Hepatocyte (in vitro differentiated cells): ENCODE results near the gene RIT1. TPM values are rescaled to one million over a fixed set of nuclear protein-coding genes. Genes with fewer than 3 reads are reported as not detected.

Experiments
- DNase-seq: peaks from one replicate; pipeline ENCODE4 v3.0.0-alpha.2; 2016; ENCODE audit warnings: low spot score
- H2AFZ ChIP-seq: fragments of 200-600 bp; sonication (generic); 2 replicates; pipeline ENCODE4 v1.6.0; 2016; ENCODE audit warnings: antibody characterized with exemption, mild to moderate bottlenecking
- H3K27ac ChIP-seq: fragments of 200-600 bp; sonication (generic); 2 replicates; pipeline ENCODE4 v1.5.1; 2016; ENCODE audit warnings: mild to moderate bottlenecking
- H3K27me3 ChIP-seq: fragments of 200-600 bp; sonication (generic); 2 replicates; pipeline ENCODE4 v1.6.1; 2016
- H3K36me3 ChIP-seq: fragments of 200-600 bp; sonication (generic); replicated peaks from 2 replicates; pipeline ENCODE4 v1.5.1; 2016; ENCODE audit warnings: low read depth; ENCODE audit not compliant: insufficient read depth
- H3K4me1 ChIP-seq: fragments of 200-600 bp; sonication (generic); 2 replicates; pipeline ENCODE4 v1.5.1; 2016; ENCODE audit warnings: mild to moderate bottlenecking, moderate library complexity; ENCODE audit not compliant: insufficient read depth
- H3K4me2 ChIP-seq: fragments of 200-600 bp; sonication (generic); 2 replicates; pipeline ENCODE4 v1.6.0; 2016
- H3K4me3 ChIP-seq: fragments of 200-600 bp; sonication (generic); 2 replicates; pipeline ENCODE4 v1.5.1; 2016; ENCODE audit warnings: mild to moderate bottlenecking
- H3K79me2 ChIP-seq: fragments of 200-600 bp; sonication (generic); 2 replicates; pipeline ENCODE4 v1.6.0; 2017; ENCODE audit warnings: mild to moderate bottlenecking
- H3K9me2 ChIP-seq: fragments of 200-600 bp; sonication (generic); replicated peaks from 2 replicates; pipeline ENCODE4 v1.6.0; 2017; ENCODE audit warnings: mild to moderate bottlenecking; ENCODE audit not compliant: insufficient read depth
- H3K9me3 ChIP-seq: fragments of 200-600 bp; sonication (generic); 2 replicates; pipeline ENCODE4 v1.5.1; 2016; ENCODE audit warnings: low read depth, mild to moderate bottlenecking
- H4K20me1 ChIP-seq: fragments of 200-600 bp; sonication (generic); 2 replicates; pipeline ENCODE4 v1.6.0; 2016; ENCODE audit warnings: mild to moderate bottlenecking; ENCODE audit not compliant: insufficient read depth, poor library complexity, severe bottlenecking
- CTCF ChIP-seq: fragments of 200-600 bp; sonication (generic); IDR thresholded peaks from 2 replicates; pipeline ENCODE4 v1.5.1; 2016; ENCODE audit warnings: antibody characterized with exemption, mild to moderate bottlenecking; ENCODE audit not compliant: poor library complexity
- EZH2 ChIP-seq: fragments of 200-600 bp; sonication (generic); IDR thresholded peaks from 2 replicates; pipeline ENCODE4 v1.6.1; 2016; ENCODE audit warnings: antibody characterized with exemption, mild to moderate bottlenecking, borderline replicate concordance
- EZH2phosphoT487 ChIP-seq: fragments of 200-600 bp; sonication (generic); IDR thresholded peaks from one replicate; pipeline ENCODE4 v1.6.1; 2018; ENCODE audit warnings: antibody characterized with exemption, mild to moderate bottlenecking, low read depth, moderate library complexity; ENCODE audit not compliant: unreplicated experiment, severe bottlenecking
- WGBS: methylation state at CpG from one replicate; pipeline ENCODE4 v1.1.6; 2016; ENCODE audit warnings: low lambda C conversion rate; ENCODE audit errors: missing lambda C conversion rate; 5-methylcytosine and 5-hydroxymethylcytosine counted together
- polyA plus RNA-seq: library from polyadenylated mRNA; unstranded; fragments of >200 nt; fragmentation: Nextera tagmentation; extraction: Ambion mirVana; gene quantifications from 2 replicates; pipeline ENCODE4 v1.2.1, GENCODE V29; 2016
- total RNA-seq: library from RNA; depleted of rRNA; stranded (reverse); fragments of >200 nt; gene quantifications from 2 replicates; pipeline ENCODE4 v1.2.3, GENCODE V29; 2014

RIT1 gene
- total and polyA plus RNA-seq, 2 experiments from 2014 or later, result 17.6 to 33.5 TPM

GRCh38 chr1:155893389-155894142 is 17.6 kb downstream of the RIT1 start:
- WGBS, result 81% methylated on average over 10 of the region's 10 CpGs
- Histone ChIP-seq H2AFZ (no peak overlapping the region), H3K79me2 (no peaks in the 10 kb centered on the region), H3K9me3 (no peaks in the 10 kb centered on the region), H4K20me1 (no peaks in the 10 kb centered on the region), H3K4me1 (peaks cover 11% of the 10 kb centered on the region), H3K4me2 (no peak overlapping the region), H3K4me3 (no peak overlapping the region), H3K27ac (peak overlapping the region; percentile 87), H3K27me3 (no peaks in the 10 kb centered on the region), H3K9me2 (no peaks in the 10 kb centered on the region), H3K36me3 (no peaks in the 10 kb centered on the region)
- TF ChIP-seq CTCF, result no peak
- no peak for TF ChIP-seq EZH2
- TF ChIP-seq EZH2phosphoT487, result no peak
- peak; percentile 52 for DNase-seq

- H3K4me1 ChIP-seq, result peaks cover 11% of the 10 kb centered on the region
- no peaks in the 10 kb centered on the region for H3K27me3 ChIP-seq
- H3K9me3 ChIP-seq, result no peaks in the 10 kb centered on the region
- DNase-seq, result peak; percentile 23
- H3K4me3 ChIP-seq, result no peak overlapping the region
- no peak overlapping the region for H2AFZ ChIP-seq
- TF ChIP-seq EZH2 (no peak), CTCF (no peak), EZH2phosphoT487 (no peak)
- no peaks in the 10 kb centered on the region for H4K20me1 ChIP-seq
- no peaks in the 10 kb centered on the region for H3K36me3 ChIP-seq
- 46% methylated on average over 3 of the region's 3 CpGs for WGBS
- H3K27ac ChIP-seq, result peak overlapping the region; percentile 87
- H3K4me2 ChIP-seq, result no peak overlapping the region
- no peaks in the 10 kb centered on the region for H3K79me2 ChIP-seq
- H3K9me2 ChIP-seq, result no peaks in the 10 kb centered on the region
Observed at GRCh38 chr1:155892796-155893195, 18.4 kb downstream of the RIT1 start.

GRCh38 chr1:155890251-155890650 is 20.9 kb downstream of the RIT1 start:
- TF ChIP-seq CTCF, result no peak
- no peaks in the 10 kb centered on the region for H3K9me3 ChIP-seq
- peaks cover 11% of the 10 kb centered on the region for H3K4me1 ChIP-seq
- WGBS, result 71% methylated on average over 3 of the region's 3 CpGs
- DNase-seq, result no peak
- H3K4me2 ChIP-seq, result no peak overlapping the region
- H3K27ac ChIP-seq, result no peak overlapping the region
- no peak overlapping the region for H2AFZ ChIP-seq
- H3K9me2 ChIP-seq, result no peaks in the 10 kb centered on the region
- no peaks in the 10 kb centered on the region for H3K27me3 ChIP-seq
- no peaks in the 10 kb centered on the region for H4K20me1 ChIP-seq
- H3K4me3 ChIP-seq, result no peak overlapping the region
- H3K79me2 ChIP-seq, result no peaks in the 10 kb centered on the region
- H3K36me3 ChIP-seq, result no peaks in the 10 kb centered on the region
